ENCODE measurements around the gene UNC13C. TPM values are rescaled to one million over a fixed set of nuclear protein-coding genes. Genes with fewer than 3 reads are reported as not detected.
"Not testable (repeated sequence)": the region's sequence is repeated elsewhere in the genome, so short reads cannot be mapped to it uniquely, and the experiment has no call there.

The UNC13C gene
- total RNA-seq (2014; rRNA removed; shearing (Covaris generic)) (not detected in 2 replicates), total RNA-seq (2022) (not detected in 2 replicates), Bru-seq, nascent RNA (percentile 0 among the genes with signal in this experiment), BruChase-seq, experiment 1, labeled RNA remaining after a 6-hour chase (not detected), BruChase-seq, experiment 2, labeled RNA remaining after a 2-hour chase (not detected)
- long read RNA-seq: 0 reads

DNA sequence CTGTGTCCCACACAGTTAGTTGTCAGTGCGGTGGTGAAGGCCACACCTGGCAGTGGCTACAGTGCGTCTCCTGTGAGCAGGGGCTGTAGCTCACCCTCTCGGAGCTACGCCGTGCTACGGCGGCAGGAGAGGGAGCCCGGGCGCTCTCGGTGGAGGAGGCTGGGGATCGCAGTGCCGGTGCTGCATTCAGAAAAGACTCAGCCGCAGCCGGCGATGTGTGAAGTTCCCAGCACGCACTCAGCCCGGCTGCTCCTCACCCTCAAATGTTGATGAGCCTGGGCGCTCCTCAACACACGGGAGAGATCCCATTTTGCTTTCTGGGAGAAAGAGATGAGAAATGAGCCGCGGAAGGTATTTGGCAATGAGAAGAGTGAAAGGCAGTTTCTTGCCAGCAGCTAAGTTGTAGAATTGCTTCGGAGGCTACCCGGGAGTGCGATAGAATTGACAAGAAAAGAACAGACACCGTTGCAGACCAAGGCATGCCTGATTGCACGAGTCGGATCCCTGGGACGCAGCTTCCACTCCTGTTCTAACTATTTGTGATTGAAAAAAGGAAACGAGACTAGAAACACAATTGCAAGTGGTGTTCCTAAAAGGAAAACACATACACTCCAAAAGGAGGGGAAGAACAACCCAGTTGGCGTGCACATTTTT lies at the start of gene UNC13C:
Gene UNC13C (plus strand): TSS at position 189 of the 654 bp plus-strand sequence. CDS start 34,463 bp downstream, outside the sequence.
- intact Hi-C loops (cut with micrococcal nuclease; ENCODE audit: unreplicated experiment): no loop called here
- Histone ChIP-seq H3K9me2 (ENCODE audit: insufficient read depth, low read length) (no peaks in the 10 kb centered on the region), H3K9me3 (ENCODE audit: low read length) (no peaks in the 10 kb centered on the region), H3K4me1 (ENCODE audit: insufficient read depth, low read length, poor library complexity, severe bottlenecking) (no peaks in the 10 kb centered on the region), H3K27ac (ENCODE audit: low read depth, low read length, poor library complexity, severe bottlenecking) (no peak within 1 kb of the TSS), H3K4me3 (ENCODE audit: low read depth, low read length, poor library complexity, severe bottlenecking) (no peak within 1 kb of the TSS), H4K20me1 (ENCODE audit: insufficient read depth, low read length) (no peaks in the 10 kb centered on the region), H3K36me3 (ENCODE audit: insufficient read depth, low read length) (no peaks in the 10 kb centered on the region), H3K79me2 (ENCODE audit: insufficient read depth, low read depth, low read length) (no peaks in the 10 kb centered on the region), H2AFZ (ENCODE audit: low read length) (no peak within 1 kb of the TSS), H3K4me2 (ENCODE audit: low read length) (no peak within 1 kb of the TSS)
- ChIA-PET POLR2A (no interaction called here), CTCF (ENCODE audit: unreplicated experiment) (no interaction called here)
- no TSS peak for BruUV-seq (replicated peaks)
- TF ChIP-seq, protein P1, sequence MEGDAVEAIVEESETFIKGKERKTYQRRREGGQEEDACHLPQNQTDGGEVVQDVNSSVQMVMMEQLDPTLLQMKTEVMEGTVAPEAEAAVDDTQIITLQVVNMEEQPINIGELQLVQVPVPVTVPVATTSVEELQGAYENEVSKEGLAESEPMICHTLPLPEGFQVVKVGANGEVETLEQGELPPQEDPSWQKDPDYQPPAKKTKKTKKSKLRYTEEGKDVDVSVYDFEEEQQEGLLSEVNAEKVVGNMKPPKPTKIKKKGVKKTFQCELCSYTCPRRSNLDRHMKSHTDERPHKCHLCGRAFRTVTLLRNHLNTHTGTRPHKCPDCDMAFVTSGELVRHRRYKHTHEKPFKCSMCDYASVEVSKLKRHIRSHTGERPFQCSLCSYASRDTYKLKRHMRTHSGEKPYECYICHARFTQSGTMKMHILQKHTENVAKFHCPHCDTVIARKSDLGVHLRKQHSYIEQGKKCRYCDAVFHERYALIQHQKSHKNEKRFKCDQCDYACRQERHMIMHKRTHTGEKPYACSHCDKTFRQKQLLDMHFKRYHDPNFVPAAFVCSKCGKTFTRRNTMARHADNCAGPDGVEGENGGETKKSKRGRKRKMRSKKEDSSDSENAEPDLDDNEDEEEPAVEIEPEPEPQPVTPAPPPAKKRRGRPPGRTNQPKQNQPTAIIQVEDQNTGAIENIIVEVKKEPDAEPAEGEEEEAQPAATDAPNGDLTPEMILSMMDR (conservative IDR thresholded peaks at IDR 0.05; ENCODE audit: low read length): no peak
- no peak for TF ChIP-seq EZH2phosphoT487 (IDR thresholded peaks at IDR 0.05; ENCODE audit: borderline replicate concordance, low read depth, low read length)
- DNase-seq (ENCODE audit: low spot score): no peak

DNA sequence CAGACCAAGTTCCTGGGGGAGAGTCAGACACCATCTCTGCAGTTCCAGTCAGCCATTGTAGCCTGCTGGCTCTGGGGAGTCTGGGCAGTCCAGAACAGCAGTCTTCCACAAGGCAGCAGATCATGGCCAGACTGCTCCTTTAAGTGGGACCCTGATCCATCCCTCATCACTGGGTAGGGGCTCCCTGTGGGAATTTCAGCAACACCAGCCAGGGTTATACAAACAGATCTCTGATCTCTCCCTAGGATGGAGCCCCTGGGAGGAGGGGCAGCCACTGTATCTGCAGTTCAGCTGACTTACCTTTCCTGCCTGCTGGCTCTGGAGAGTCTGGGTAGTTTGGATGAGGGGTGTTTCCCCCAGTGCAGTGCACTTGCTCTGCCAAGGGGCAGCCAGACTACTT lies 42.1 kb upstream of the UNC13C start:
- TF ChIP-seq EZH2phosphoT487 (IDR thresholded peaks at IDR 0.05; ENCODE audit: borderline replicate concordance, low read depth, low read length): no peak
- TF ChIP-seq, protein P1 (conservative IDR thresholded peaks at IDR 0.05; ENCODE audit: low read length): no peak
- H3K4me2 ChIP-seq (ENCODE audit: low read length): no peak overlapping the region
- BruUV-seq (replicated peaks): no TSS peak
- no peak for DNase-seq (ENCODE audit: low spot score)
- H3K4me3 ChIP-seq (ENCODE audit: low read depth, low read length, poor library complexity, severe bottlenecking): no peak overlapping the region
- no peaks in the 10 kb centered on the region for H3K79me2 ChIP-seq (ENCODE audit: insufficient read depth, low read depth, low read length)
- H3K9me2 ChIP-seq (ENCODE audit: insufficient read depth, low read length): no peaks in the 10 kb centered on the region
- H3K4me1 ChIP-seq (ENCODE audit: insufficient read depth, low read length, poor library complexity, severe bottlenecking): no peaks in the 10 kb centered on the region
- no peaks in the 10 kb centered on the region for H3K36me3 ChIP-seq (ENCODE audit: insufficient read depth, low read length)
- CTCF ChIA-PET (ENCODE audit: unreplicated experiment): no interaction called here
- H4K20me1 ChIP-seq (ENCODE audit: insufficient read depth, low read length): no peaks in the 10 kb centered on the region
- H3K27ac ChIP-seq (ENCODE audit: low read depth, low read length, poor library complexity, severe bottlenecking): no peak overlapping the region
- no peaks in the 10 kb centered on the region for H3K9me3 ChIP-seq (ENCODE audit: low read length)
- POLR2A ChIA-PET: no interaction called here
- H2AFZ ChIP-seq (ENCODE audit: low read length): no peak overlapping the region
- intact Hi-C loops (cut with micrococcal nuclease; ENCODE audit: unreplicated experiment): no loop called here

DNA sequence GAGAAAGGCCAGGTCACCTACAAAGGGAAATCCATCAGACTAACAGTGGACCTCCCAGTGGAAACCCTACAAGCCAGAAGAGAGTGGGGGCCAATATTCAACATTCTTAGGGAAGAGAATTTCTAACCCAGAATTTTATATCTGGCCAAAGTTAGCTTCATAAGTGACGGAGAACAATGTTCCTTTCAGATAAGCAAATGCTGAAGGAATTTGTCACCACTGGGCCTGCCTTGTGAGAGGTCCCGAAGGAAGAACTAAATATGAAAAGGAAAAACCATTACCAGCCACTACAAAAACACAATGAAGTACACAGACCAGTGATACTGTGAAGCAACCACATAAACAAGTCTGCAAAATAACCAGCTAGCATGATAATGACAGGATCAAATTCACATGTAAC lies 40.6 kb upstream of the UNC13C start:
- H3K9me2 ChIP-seq (ENCODE audit: insufficient read depth, low read length); H4K20me1 ChIP-seq (ENCODE audit: insufficient read depth, low read length); H3K4me1 ChIP-seq (ENCODE audit: insufficient read depth, low read length, poor library complexity, severe bottlenecking); POLR2A ChIA-PET; H3K4me3 ChIP-seq (ENCODE audit: low read depth, low read length, poor library complexity, severe bottlenecking); CTCF ChIA-PET (ENCODE audit: unreplicated experiment); BruUV-seq (replicated peaks); DNase-seq (ENCODE audit: low spot score); H3K79me2 ChIP-seq (ENCODE audit: insufficient read depth, low read depth, low read length); H3K36me3 ChIP-seq (ENCODE audit: insufficient read depth, low read length); H2AFZ ChIP-seq (ENCODE audit: low read length); intact Hi-C loops (cut with micrococcal nuclease; ENCODE audit: unreplicated experiment); H3K4me2 ChIP-seq (ENCODE audit: low read length); H3K9me3 ChIP-seq (ENCODE audit: low read length); H3K27ac ChIP-seq (ENCODE audit: low read depth, low read length, poor library complexity, severe bottlenecking): not testable (repeated sequence)

All from OCI-LY7 (cell line).